Measurements from ENCODE around the gene ABI1.
A peak's percentile ranks its signal among the peaks of the same experiment; 100 is the strongest.
"Not testable (repeated sequence)": the region's sequence is repeated elsewhere in the genome, so short reads cannot be mapped to it uniquely, and the experiment has no call there.

ABI1 gene

GRCh38 chr10:26857991-26858706, 2.6 kb downstream of the ABI1 start:
- no peak for DNase-seq
- intact Hi-C loops (cut with DNase I): no loop called here

- DNase-seq; intact Hi-C loops (cut with DNase I): not testable (repeated sequence)
Observed at GRCh38 chr10:26857553-26857952, 3.2 kb downstream of the ABI1 start.

DNA sequence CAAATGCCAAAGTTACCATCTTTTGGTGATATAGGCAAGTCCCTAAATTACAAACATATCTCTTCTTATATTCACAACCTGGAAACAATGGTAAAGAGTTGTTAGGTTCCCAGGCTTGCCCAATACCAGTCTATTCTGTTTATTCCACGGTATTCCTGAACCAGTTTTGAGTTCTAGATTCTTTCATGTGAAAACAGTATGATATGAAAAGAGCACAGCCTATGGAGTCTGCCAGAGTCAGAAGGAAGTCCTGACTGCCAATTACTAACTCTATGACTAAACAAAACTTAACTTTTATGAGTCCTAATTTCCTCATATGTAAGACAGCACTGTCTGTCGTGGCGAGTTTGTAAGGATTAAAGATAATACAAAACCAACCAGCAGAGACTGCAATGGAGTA, 5.6 kb downstream of the ABI1 start:
- intact Hi-C loops (cut with DNase I): no loop called here
- DNase-seq: no peak

GRCh38 chr10:26854524-26854923, 6.2 kb downstream of the ABI1 start:
- DNase-seq: no peak
- intact Hi-C loops (cut with DNase I): no loop called here

DNA sequence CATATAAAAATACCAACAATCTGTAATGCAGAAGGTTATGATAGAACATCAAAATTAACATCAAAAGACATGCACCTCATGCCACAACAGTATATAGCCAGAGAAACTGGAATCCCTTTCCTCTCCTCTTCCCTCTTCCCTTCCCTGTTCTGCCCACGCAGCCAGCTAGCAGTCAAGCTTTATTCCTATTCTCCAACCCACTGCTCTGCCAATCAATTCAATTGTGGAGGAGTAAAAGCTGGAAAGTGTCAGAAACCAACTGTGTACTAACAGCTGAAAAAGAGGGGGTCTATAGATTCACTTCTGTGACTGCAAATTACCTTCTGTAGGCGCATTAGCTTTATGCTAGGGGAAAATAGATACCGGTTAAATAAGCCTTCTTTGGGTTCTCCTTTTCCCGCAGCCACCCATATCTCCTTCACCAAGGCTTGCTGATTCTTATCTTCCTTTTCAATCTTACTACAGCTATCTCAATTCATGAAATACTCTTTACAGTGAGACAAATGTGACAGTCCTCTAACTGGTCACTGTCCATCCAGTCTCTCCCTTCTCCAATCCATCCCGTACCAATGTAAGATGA, 16.3 kb downstream of the ABI1 start:
- intact Hi-C loops (cut with DNase I): no loop called here
- DNase-seq: peak in 41 of 42 donors; percentile 12 to 84 (median 59)

- intact Hi-C loops (cut with DNase I): no loop called here
- no peak for DNase-seq
Observed at GRCh38 chr10:26843736-26844135, 17.0 kb downstream of the ABI1 start.

GRCh38 chr10:26841733-26842317, 18.9 kb downstream of the ABI1 start:
- intact Hi-C loops (cut with DNase I): no loop called here
- no peak for DNase-seq

DNA sequence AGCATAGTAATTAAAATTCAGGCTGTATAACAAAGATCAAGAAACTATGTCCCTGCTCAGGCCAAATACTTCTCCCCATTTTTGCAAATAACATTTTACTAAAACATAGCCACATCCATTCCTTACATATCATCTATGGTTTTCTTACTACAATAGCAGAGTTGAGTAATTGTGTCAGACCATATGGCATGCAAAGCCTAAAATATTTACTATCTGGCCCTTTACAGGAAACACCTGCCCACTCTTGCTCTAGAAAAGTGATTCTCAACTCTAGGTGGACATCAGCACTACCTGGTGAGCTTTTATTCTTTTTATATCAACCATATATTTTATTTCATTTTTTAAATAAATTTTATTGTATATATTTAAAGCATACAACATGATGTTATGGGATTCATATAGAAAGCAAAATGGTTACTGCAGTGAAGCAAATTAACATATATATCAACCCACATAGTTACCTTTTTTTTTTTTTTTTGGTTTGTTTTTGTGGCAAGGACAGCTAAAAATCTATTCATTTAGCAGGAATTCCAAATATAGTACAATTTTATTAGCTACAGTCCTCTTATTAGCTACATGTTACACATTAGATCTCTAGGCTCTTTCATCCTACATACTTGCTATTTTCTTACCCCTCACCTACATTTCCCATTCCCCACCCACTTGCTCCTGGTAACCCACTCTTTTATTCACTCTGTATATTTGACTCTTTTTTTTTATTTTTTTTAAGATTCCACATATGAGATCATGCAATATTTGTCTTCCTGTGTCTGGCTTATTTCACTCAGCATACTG, 19.6 kb downstream of the ABI1 start:
- no peak for DNase-seq
- intact Hi-C loops (cut with DNase I): no loop called here

DNA sequence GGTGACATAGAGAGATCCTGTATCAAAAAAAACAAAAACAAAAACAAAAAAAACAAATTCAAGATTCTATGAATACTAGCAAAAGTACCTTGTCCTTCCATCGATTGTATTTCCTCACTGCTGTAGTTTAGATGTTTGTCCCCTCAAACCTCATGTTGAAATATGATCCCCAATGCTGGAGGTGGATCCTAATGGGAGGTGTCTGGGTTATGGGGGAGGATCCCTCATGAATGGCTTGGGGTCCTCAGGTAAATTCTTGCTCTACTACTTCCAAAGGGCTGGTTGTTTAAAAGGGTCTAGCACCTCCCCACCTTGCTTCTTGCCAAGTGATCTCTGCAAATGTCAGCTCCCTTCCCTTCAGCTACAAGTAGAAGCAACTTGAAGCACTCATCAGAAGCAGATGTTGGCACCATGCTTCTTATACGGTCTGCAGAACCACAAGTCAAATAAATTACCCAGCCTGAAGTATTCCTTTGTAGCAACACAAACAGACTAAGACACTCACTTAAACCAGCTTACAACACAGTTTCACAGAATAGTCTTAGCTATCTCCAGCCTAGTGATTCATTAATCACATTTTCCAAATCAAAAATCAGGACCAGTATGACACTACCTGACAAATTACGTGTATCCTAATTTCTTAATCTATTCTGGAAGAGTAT, 20.7 kb downstream of the ABI1 start:
- no peak for DNase-seq
- intact Hi-C loops (cut with DNase I): no loop called here

DNA sequence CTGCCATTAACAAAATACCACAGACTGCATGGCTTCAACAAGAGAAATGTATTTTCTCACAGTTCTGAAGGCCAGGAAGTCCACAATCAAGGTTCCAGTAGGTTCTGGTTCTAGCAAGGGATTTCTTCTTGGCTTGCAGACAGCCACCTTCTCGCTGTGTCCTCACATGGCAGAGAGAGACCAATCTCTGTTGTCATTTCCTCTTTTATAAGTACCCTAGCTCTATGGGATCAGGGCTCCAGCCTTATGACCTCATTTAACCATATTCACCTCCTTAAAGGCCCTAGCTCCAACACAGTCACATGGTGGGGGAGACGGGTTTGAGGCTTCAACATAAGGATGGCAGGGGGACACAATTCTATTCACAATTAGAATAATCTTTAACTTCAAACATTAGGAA, 23.6 kb downstream of the ABI1 start:
- intact Hi-C loops (cut with DNase I): no loop called here
- no peak for DNase-seq

GRCh38 chr10:26835025-26835424, 25.7 kb downstream of the ABI1 start:
- no peak for DNase-seq
- intact Hi-C loops (cut with DNase I): no loop called here

GRCh38 chr10:26832960-26833359, 27.8 kb downstream of the ABI1 start:
- peak in 1 of 42 donors; percentile 18 for DNase-seq
- intact Hi-C loops (cut with DNase I): no loop called here

GRCh38 chr10:26831936-26832335, 28.8 kb downstream of the ABI1 start:
- intact Hi-C loops (cut with DNase I): no loop called here
- DNase-seq: no peak

DNA sequence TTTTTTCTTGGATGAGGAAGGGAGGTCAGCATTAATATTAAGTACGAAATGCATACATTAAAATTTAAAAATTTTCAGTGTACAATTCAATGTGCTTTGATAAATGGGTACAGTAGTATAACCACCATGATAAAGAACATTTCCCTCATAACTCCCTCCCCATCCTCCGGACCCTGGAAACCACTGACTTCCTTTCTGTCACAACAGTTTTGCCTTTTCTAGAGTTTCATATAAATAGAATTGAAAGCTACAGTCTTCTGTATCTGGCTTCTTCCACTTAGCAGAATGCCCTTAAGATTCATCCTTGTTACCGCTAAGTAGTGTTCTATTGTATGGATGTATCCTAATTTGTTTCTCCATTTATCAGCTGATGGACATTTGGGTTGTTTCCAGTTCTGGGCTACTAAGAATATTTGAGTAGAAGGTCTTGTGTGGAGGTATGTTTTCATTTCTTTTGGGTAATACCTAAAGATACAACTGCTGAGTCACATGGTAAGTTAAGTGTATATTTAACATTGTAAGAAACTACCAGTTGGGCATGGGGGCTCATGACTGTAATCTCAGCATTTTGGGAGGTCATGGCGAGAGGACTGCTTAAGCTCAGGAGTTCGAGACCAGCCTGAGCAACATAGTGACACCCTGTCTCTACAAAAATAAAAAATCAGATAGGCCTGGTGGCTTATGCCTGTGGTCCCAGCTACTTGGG, 30.8 kb downstream of the ABI1 start:
- no peak for DNase-seq
- intact Hi-C loops (cut with DNase I): no loop called here

DNA sequence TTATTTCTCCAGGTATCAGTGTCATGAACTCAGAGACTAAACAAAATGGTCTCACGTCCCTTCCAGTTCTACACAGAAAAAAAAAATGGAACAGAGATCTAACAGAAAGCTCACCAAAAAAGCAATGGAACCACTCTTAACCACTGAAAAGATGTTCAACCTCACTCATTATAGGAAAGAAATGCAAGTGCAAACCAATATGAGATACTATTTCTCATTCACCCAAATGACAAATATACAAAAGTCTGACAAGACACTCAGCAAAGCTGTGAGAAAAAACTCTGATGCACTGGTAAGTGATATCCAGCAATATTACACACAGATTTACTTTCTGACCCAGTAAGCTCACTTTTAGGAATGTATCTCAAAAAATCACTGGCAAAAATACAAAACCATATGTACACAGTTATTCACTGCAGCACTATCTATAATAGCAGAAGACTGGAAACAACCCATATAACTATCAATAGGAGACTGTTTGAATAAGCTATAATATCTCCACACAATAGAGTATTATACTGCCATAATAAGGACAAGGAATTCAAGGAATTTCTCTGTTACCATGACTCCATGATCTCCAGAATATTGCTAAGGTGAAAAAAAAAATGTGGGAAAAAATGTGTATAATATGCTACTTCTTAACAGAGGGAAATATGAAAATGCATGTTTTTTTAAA, 36.6 kb downstream of the ABI1 start:
- intact Hi-C loops (cut with DNase I): no loop called here
- DNase-seq: no peak

DNA sequence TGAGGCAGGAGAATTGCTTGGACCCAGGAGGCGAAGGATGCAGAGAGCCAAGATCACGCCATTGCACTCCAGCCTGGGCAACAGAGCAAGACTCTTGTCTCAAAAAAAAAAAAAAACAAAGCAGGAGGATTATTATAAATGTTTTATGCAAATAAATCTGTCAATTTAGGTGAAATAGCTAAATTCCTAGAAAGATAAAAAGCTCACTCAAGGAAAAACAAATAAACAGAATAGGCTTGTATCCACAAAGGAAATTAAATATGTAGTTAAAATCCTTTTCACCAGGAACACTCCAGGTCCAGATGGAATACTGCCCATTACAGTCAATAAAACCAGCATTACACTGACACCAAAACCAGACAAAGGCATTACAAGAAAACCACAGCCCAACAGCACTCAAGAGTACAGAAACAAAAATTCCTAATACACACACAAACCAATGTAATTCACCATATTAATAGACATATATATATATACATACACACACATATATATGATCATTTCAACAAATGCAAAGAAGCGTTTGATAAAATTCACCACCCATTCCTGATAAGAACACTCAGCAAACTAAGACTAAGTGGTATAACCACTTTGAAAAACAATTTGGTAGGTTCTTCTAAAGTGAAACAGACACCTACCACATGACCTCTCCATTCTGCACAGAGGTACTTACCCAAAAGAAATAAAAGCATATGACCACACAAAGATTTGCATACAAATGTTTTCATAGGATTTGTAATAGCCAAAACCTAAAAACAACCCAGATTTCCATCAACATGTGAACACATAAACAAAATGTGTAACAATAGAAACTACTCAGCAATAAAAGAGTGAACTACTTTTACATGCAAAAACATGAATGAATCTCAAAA, 38.8 kb downstream of the ABI1 start:
- no peak for DNase-seq
- intact Hi-C loops (cut with DNase I): no loop called here

- DNase-seq: no peak
- intact Hi-C loops (cut with DNase I): no loop called here
Observed at GRCh38 chr10:26815500-26815899, 45.3 kb downstream of the ABI1 start.

All from head of caudate nucleus (tissue), 42 donors.